ENCODE results near the gene CCRL2. TPM values are rescaled to one million over a fixed set of nuclear protein-coding genes. Genes with fewer than 3 reads are reported as not detected.
"Not testable (repeated sequence)": the region's sequence is repeated elsewhere in the genome, so short reads cannot be mapped to it uniquely, and the experiment has no call there.

CCRL2 gene
- total and polyA plus RNA-seq, 2 donors (not counting 1 experiment from before 2014, with no cell fraction given) = 2.6 to 3.3 TPM

GRCh38 chr3:46386205-46386604 is 20.9 kb upstream of the CCRL2 start:
- H3K4me3 Mint-ChIP-seq = no peak overlapping the region
- Histone ChIP-seq H3K36me3 (replicated peaks in 1 of 2; ENCODE audit: control extremely low read depth in 1 of 2, control insufficient read depth in 1 of 2, extremely low read depth in 1 of 2, insufficient read depth in 2 of 2, low read length in 1 of 2) (no peaks in the 10 kb centered on the region), H3K27ac (ENCODE audit: low read length in 2 of 2) (no peak overlapping the region), H2AFZ (ENCODE audit: insufficient read depth, low read depth, low read length, poor library complexity, severe bottlenecking) (no peak overlapping the region), H3K4me2 (replicated peaks; ENCODE audit: low read depth, low read length, poor library complexity, severe bottlenecking) (no peak overlapping the region), H3K9me3 (ENCODE audit: control extremely low read depth in 1 of 3, control insufficient read depth in 2 of 3, insufficient read depth in 1 of 3, low read length in 2 of 3) (no peaks in the 10 kb centered on the region), H3K9ac (ENCODE audit: low read length) (no peak overlapping the region), H3K27me3 (replicated peaks in 1 of 4; ENCODE audit: control extremely low read depth in 1 of 4, control insufficient read depth in 3 of 4, insufficient read depth in 4 of 4, low read length in 3 of 4) (no peaks in the 10 kb centered on the region), H3K4me1 (ENCODE audit: control insufficient read depth in 2 of 2, insufficient read depth in 2 of 2, low read length in 2 of 2) (peaks cover 33 to 37% of the 10 kb centered on the region in 2 donors), H3K79me2 (ENCODE audit: control insufficient read depth, insufficient read depth, low read length) (no peaks in the 10 kb centered on the region), H4K20me1 (ENCODE audit: control insufficient read depth, insufficient read depth, low read length, poor library complexity, severe bottlenecking) (no peaks in the 10 kb centered on the region), H3K4me3 (ENCODE audit: control extremely low read depth in 1 of 5, extremely low read depth in 1 of 5, insufficient read depth in 1 of 5, low read depth in 2 of 5, low read length in 4 of 5) (no peak overlapping the region)
- ChIA-PET CTCF (interaction anchor here (1.8 kb wide), 1 partner anchor 8 kb away, joined by 8 read pairs; no protein-coding TSS in a partner anchor), POLR2A (no interaction called here)
- no peaks in the 10 kb centered on the region for H3K27me3 Mint-ChIP-seq
- peaks cover 37% of the 10 kb centered on the region for H3K4me1 Mint-ChIP-seq
- intact Hi-C loops (cut with micrococcal nuclease) = no loop called here
- no peaks in the 10 kb centered on the region for H3K9me3 Mint-ChIP-seq (ENCODE audit: insufficient read depth)
- DNase-seq (no peak), ATAC-seq (ENCODE audit: low read depth) (no peak)
- 10% methylated on average over 4 of the region's 4 CpGs for WGBS (ENCODE audit: insufficient coverage)
- TF ChIP-seq CTCF (IDR thresholded peaks at IDR 0.05) (no peak), EZH2 (IDR thresholded peaks at IDR 0.05; ENCODE audit: borderline replicate concordance, insufficient read depth, low read depth, low read length, poor library complexity, severe bottlenecking) (no peak)
- H3K27ac Mint-ChIP-seq = no peak overlapping the region

- H3K27me3 ChIP-seq (replicated peaks in 1 of 4; ENCODE audit: control extremely low read depth in 1 of 4, control insufficient read depth in 3 of 4, insufficient read depth in 4 of 4, low read length in 3 of 4); H3K36me3 ChIP-seq (replicated peaks in 1 of 2; ENCODE audit: control extremely low read depth in 1 of 2, control insufficient read depth in 1 of 2, extremely low read depth in 1 of 2, insufficient read depth in 2 of 2, low read length in 1 of 2); H2AFZ ChIP-seq (ENCODE audit: insufficient read depth, low read depth, low read length, poor library complexity, severe bottlenecking); H3K9me3 Mint-ChIP-seq (ENCODE audit: insufficient read depth); H3K79me2 ChIP-seq (ENCODE audit: control insufficient read depth, insufficient read depth, low read length); DNase-seq; ATAC-seq (ENCODE audit: low read depth); H3K9me3 ChIP-seq (ENCODE audit: control extremely low read depth in 1 of 3, control insufficient read depth in 2 of 3, insufficient read depth in 1 of 3, low read length in 2 of 3); H4K20me1 ChIP-seq (ENCODE audit: control insufficient read depth, insufficient read depth, low read length, poor library complexity, severe bottlenecking); H3K4me3 Mint-ChIP-seq; H3K4me2 ChIP-seq (replicated peaks; ENCODE audit: low read depth, low read length, poor library complexity, severe bottlenecking); H3K27ac Mint-ChIP-seq; H3K4me3 ChIP-seq (ENCODE audit: control extremely low read depth in 1 of 5, extremely low read depth in 1 of 5, insufficient read depth in 1 of 5, low read depth in 2 of 5, low read length in 4 of 5); H3K27me3 Mint-ChIP-seq; H3K27ac ChIP-seq (ENCODE audit: low read length in 2 of 2); intact Hi-C loops (cut with micrococcal nuclease); H3K9ac ChIP-seq (ENCODE audit: low read length): not testable (repeated sequence)
- H3K4me1 Mint-ChIP-seq = peaks cover 20% of the 10 kb centered on the region
- ChIA-PET POLR2A (interaction anchor here (0.6 kb wide), 1 partner anchor 88 kb away, joined by 6 read pairs; no protein-coding TSS in a partner anchor), CTCF (interaction anchor here (1.0 to 1.2 kb wide), 2 partner anchors 10 to 312 kb away, joined by 3 read pairs; no protein-coding TSS in a partner anchor)
- H3K4me1 ChIP-seq (ENCODE audit: control insufficient read depth in 2 of 2, insufficient read depth in 2 of 2, low read length in 2 of 2) = peaks cover 20 to 24% of the 10 kb centered on the region in 2 donors
- WGBS (ENCODE audit: insufficient coverage) = 97% methylated on average over 4 of the region's 4 CpGs
Measured at GRCh38 chr3:46388847-46389246, 18.2 kb upstream of the CCRL2 start.

All from B cell (primary cell).